Neural cell (in vitro differentiated cells): Measurements from ENCODE around the gene ZNF831. TPM values are rescaled to one million over a fixed set of nuclear protein-coding genes. Genes with fewer than 3 reads are reported as not detected.

Source experiments
- H2AFZ ChIP-seq: fragments of 200-600, 300-800 bp; sonication (generic), shearing (Covaris generic); 2 replicates; pipeline ENCODE4 v1.6.0; 2014; ENCODE audit warnings: low read depth, mild to moderate bottlenecking, antibody characterized with exemption, low read length, moderate library complexity
- H3F3A ChIP-seq: fragments of 200-600 bp; shearing (Covaris generic); 2 replicates; pipeline ENCODE4 v1.6.1; 2016; ENCODE audit warnings: mild to moderate bottlenecking, moderate library complexity, mixed read lengths, antibody characterized with exemption, low read length; ENCODE audit not compliant: insufficient read depth, poor library complexity, severe bottlenecking
- H3K27ac ChIP-seq: fragments of 200-600, 300-800 bp; sonication (generic), shearing (Covaris generic); 2 replicates; pipeline ENCODE4 v1.5.1; 2014; ENCODE audit warnings: mild to moderate bottlenecking, low read length, moderate library complexity
- H3K27me3 ChIP-seq: fragments of 300-800, 200-600 bp; sonication (generic), shearing (Covaris generic); 2 replicates; pipeline ENCODE4 v1.6.0; 2014; ENCODE audit warnings: mild to moderate bottlenecking, low read depth, low read length, moderate library complexity; ENCODE audit not compliant: insufficient read depth
- H3K36me3 ChIP-seq: fragments of 300-800, 200-600 bp; sonication (generic), shearing (Covaris generic); 2 replicates; pipeline ENCODE4 v1.5.1; 2014; ENCODE audit warnings: mild to moderate bottlenecking, antibody characterized with exemption, low read length, moderate library complexity; ENCODE audit not compliant: insufficient read depth
- H3K4me2 ChIP-seq: fragments of 300-800, 200-600 bp; sonication (generic), shearing (Covaris generic); 2 replicates; pipeline ENCODE4 v1.6.0; 2014; ENCODE audit warnings: mild to moderate bottlenecking, low read length
- H3K4me3 ChIP-seq: fragments of 300-800, 200-600 bp; sonication (generic), shearing (Covaris generic); 2 replicates; pipeline ENCODE4 v1.5.1; 2014; ENCODE audit warnings: mild to moderate bottlenecking, low read length, moderate library complexity
- H3K79me2 ChIP-seq: fragments of 200-600 bp; shearing (Covaris generic); replicated peaks from 2 replicates; pipeline ENCODE4 v1.6.0; 2014; ENCODE audit warnings: mild to moderate bottlenecking, low read length, moderate library complexity; ENCODE audit not compliant: insufficient read depth
- H3K9ac ChIP-seq: fragments of 300-800, 200-600 bp; sonication (generic), shearing (Covaris generic); 2 replicates; pipeline ENCODE4 v1.6.1; 2016; ENCODE audit warnings: mild to moderate bottlenecking, low read length, mixed read lengths
- H3K9me2 ChIP-seq: fragments of 200-600 bp; shearing (Covaris generic); 2 replicates; pipeline ENCODE4 v1.6.1; 2016; ENCODE audit warnings: mild to moderate bottlenecking, low read length, mixed read lengths; ENCODE audit not compliant: insufficient read depth
- H3K9me3 ChIP-seq: fragments of 200-600, 300-800 bp; sonication (generic), shearing (Covaris generic); 2 replicates; pipeline ENCODE4 v1.6.1; 2016; ENCODE audit warnings: mild to moderate bottlenecking, mixed run types, low read length, moderate library complexity, mixed read lengths
- H4K20me1 ChIP-seq: fragments of 200-600 bp; shearing (Covaris generic); 2 replicates; pipeline ENCODE4 v1.6.1; 2016; ENCODE audit warnings: mild to moderate bottlenecking, mixed run types; ENCODE audit not compliant: insufficient read depth
- EP300 ChIP-seq: fragments of 450-650 bp; conservative IDR thresholded peaks from 2 replicates; pipeline ENCODE4 v1.6.1; 2014; ENCODE audit warnings: antibody characterized with exemption, mild to moderate bottlenecking, moderate library complexity; ENCODE audit not compliant: poor library complexity, severe bottlenecking
- EZH2 ChIP-seq: fragments of 200-600, 300-800 bp; shearing (Covaris generic), sonication (generic); IDR thresholded peaks from 2 replicates; pipeline ENCODE4 v1.6.1; 2014; ENCODE audit warnings: antibody characterized with exemption, low read length, borderline replicate concordance, mild to moderate bottlenecking; ENCODE audit not compliant: insufficient read depth, poor library complexity, severe bottlenecking
- MXI1 ChIP-seq: fragments of 450-650 bp; conservative IDR thresholded peaks from 2 replicates; pipeline ENCODE4 v1.6.1; 2014; ENCODE audit warnings: antibody characterized with exemption, mild to moderate bottlenecking; ENCODE audit not compliant: poor library complexity, severe bottlenecking
- POLR2AphosphoS5 ChIP-seq: IDR thresholded peaks from 2 replicates; pipeline ENCODE4 v1.6.1; 2012
- RAD21 ChIP-seq: fragments of 450-650 bp; conservative IDR thresholded peaks from 2 replicates; pipeline ENCODE4 v1.6.1; 2014; ENCODE audit warnings: antibody characterized with exemption, mild to moderate bottlenecking, moderate library complexity
- SMC3 ChIP-seq: fragments of 450-650 bp; conservative IDR thresholded peaks from 2 replicates; pipeline ENCODE4 v1.6.1; 2014; ENCODE audit warnings: antibody characterized with exemption, mild to moderate bottlenecking, moderate library complexity; ENCODE audit not compliant: poor library complexity
- TAF1 ChIP-seq: IDR thresholded peaks from 2 replicates; pipeline ENCODE4 v1.6.1; 2012; ENCODE audit warnings: low read depth
- polyA plus RNA-seq: library from polyadenylated mRNA; depleted of rRNA; stranded (reverse); fragments of >200 nt; gene quantifications from 2 replicates; pipeline ENCODE4 v1.2.3, GENCODE V29; 2014
- TF ChIP-seq, protein P1 (sequence below): fragments of 450-650 bp; IDR thresholded peaks from 2 replicates; pipeline ENCODE4 v1.5.1; 2014; ENCODE audit warnings: antibody characterized with exemption, mild to moderate bottlenecking, moderate library complexity; ENCODE audit not compliant: poor library complexity, severe bottlenecking
- TF ChIP-seq, protein P2 (sequence below): IDR thresholded peaks from 2 replicates; pipeline ENCODE4 v1.6.1; 2012; ENCODE audit warnings: borderline replicate concordance

Gene ZNF831
- polyA plus RNA-seq, 1 donor from 2014 or later, result not detected

DNA sequence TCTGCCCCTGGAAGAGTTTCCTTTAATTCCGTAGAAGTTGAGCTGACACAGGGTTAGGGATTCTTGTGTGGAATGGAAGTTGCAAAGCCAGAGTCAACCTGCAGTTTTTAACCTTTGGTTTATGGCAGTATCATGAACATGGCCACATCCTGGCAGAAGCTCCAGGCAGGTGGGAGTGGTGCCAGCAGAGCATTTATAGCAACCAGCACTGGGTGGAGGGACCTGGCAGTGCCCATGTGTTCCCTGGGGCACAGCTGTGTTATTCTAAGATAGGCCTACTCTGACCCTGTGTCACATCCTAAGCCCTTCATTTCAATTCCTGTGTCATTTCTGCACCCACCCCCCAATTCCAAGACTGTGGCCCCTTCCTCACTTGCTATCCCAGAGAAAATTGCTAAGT, 26.1 kb upstream of the ZNF831 start:
- TF ChIP-seq EP300 (no peak), EZH2 (no peak), MXI1 (no peak), TAF1 (no peak), RAD21 (no peak), SMC3 (no peak), POLR2AphosphoS5 (no peak)
- TF ChIP-seq, protein P1, sequence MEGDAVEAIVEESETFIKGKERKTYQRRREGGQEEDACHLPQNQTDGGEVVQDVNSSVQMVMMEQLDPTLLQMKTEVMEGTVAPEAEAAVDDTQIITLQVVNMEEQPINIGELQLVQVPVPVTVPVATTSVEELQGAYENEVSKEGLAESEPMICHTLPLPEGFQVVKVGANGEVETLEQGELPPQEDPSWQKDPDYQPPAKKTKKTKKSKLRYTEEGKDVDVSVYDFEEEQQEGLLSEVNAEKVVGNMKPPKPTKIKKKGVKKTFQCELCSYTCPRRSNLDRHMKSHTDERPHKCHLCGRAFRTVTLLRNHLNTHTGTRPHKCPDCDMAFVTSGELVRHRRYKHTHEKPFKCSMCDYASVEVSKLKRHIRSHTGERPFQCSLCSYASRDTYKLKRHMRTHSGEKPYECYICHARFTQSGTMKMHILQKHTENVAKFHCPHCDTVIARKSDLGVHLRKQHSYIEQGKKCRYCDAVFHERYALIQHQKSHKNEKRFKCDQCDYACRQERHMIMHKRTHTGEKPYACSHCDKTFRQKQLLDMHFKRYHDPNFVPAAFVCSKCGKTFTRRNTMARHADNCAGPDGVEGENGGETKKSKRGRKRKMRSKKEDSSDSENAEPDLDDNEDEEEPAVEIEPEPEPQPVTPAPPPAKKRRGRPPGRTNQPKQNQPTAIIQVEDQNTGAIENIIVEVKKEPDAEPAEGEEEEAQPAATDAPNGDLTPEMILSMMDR, result no peak
- TF ChIP-seq, protein P2, sequence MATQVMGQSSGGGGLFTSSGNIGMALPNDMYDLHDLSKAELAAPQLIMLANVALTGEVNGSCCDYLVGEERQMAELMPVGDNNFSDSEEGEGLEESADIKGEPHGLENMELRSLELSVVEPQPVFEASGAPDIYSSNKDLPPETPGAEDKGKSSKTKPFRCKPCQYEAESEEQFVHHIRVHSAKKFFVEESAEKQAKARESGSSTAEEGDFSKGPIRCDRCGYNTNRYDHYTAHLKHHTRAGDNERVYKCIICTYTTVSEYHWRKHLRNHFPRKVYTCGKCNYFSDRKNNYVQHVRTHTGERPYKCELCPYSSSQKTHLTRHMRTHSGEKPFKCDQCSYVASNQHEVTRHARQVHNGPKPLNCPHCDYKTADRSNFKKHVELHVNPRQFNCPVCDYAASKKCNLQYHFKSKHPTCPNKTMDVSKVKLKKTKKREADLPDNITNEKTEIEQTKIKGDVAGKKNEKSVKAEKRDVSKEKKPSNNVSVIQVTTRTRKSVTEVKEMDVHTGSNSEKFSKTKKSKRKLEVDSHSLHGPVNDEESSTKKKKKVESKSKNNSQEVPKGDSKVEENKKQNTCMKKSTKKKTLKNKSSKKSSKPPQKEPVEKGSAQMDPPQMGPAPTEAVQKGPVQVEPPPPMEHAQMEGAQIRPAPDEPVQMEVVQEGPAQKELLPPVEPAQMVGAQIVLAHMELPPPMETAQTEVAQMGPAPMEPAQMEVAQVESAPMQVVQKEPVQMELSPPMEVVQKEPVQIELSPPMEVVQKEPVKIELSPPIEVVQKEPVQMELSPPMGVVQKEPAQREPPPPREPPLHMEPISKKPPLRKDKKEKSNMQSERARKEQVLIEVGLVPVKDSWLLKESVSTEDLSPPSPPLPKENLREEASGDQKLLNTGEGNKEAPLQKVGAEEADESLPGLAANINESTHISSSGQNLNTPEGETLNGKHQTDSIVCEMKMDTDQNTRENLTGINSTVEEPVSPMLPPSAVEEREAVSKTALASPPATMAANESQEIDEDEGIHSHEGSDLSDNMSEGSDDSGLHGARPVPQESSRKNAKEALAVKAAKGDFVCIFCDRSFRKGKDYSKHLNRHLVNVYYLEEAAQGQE, result no peak
- Histone ChIP-seq H3K4me3 (no peak overlapping the region), H4K20me1 (no peaks in the 10 kb centered on the region), H2AFZ (no peak overlapping the region), H3K4me2 (no peak overlapping the region), H3K9me3 (no peaks in the 10 kb centered on the region), H3F3A (no peaks in the 10 kb centered on the region), H3K79me2 (no peaks in the 10 kb centered on the region), H3K9me2 (no peaks in the 10 kb centered on the region), H3K36me3 (no peaks in the 10 kb centered on the region), H3K27me3 (no peaks in the 10 kb centered on the region), H3K27ac (no peak overlapping the region), H3K9ac (no peak overlapping the region)

DNA sequence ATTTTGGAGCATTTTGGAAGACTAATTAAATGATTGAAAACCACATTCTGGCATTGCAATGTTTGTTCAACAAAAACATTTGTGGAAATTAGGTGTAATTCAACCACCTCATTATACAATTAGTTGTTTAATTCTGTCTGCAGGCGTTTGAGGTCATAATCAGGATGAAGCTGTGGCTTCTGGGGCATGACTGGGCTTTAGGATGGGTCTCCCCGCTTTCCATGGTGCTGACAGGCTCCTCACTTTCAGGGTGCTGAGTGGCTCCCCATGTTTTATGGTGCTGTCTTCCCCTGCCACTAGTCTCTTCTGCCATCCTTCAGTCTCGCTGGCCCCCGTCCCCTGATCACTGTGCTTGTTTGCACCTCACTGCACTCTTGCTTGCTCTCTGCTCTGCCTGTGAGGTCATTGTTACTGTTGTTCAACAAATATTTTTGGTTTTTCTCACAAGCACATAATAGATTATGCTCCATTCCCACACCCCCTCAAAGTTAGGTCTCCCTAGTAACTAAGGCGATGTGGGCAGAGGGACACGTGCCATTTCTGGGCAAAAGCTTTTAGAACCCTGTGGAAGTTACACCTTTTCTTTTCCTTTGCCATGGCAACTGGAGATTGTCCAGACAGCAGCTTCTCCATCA, 25.4 kb upstream of the ZNF831 start:
- no peaks in the 10 kb centered on the region for H3K9me3 ChIP-seq
- no peak overlapping the region for H3K9ac ChIP-seq
- no peaks in the 10 kb centered on the region for H3K9me2 ChIP-seq
- no peaks in the 10 kb centered on the region for H3F3A ChIP-seq
- TF ChIP-seq TAF1, result no peak
- TF ChIP-seq POLR2AphosphoS5, result no peak
- no peak for TF ChIP-seq EZH2
- TF ChIP-seq EP300, result no peak
- no peak for TF ChIP-seq SMC3
- no peak for TF ChIP-seq MXI1
- TF ChIP-seq, protein P2, result no peak
- no peak for TF ChIP-seq RAD21
- TF ChIP-seq, protein P1, result no peak
- H3K27me3 ChIP-seq, result no peaks in the 10 kb centered on the region
- H4K20me1 ChIP-seq, result no peaks in the 10 kb centered on the region
- H3K4me2 ChIP-seq, result no peak overlapping the region
- no peak overlapping the region for H3K27ac ChIP-seq
- H2AFZ ChIP-seq, result no peak overlapping the region
- H3K4me3 ChIP-seq, result no peak overlapping the region
- H3K79me2 ChIP-seq, result no peaks in the 10 kb centered on the region
- H3K36me3 ChIP-seq, result no peaks in the 10 kb centered on the region
